K562 (cell line): Measurements from ENCODE around the gene TAAR9. TPM values are rescaled to one million over a fixed set of nuclear protein-coding genes. Genes with fewer than 3 reads are reported as not detected.

ENCODE experiments used
- ATAC-seq: fragments of 200-7000 bp; cut with Tn5 transposase; 3 replicates; pipeline ENCODE4 v1.9.1; 2020; ENCODE audit warnings: moderate library complexity
- BruUV-seq: library from RNA; stranded (reverse); fragments of 400-500 nt; replicated peaks from 2 replicates; lab custom pipeline; 2021; lab: Mats Ljungman, UMichigan
- CTCF ChIA-PET: fragments of 300-600 bp; formaldehyde crosslinking; extraction: SDS; loops from one replicate; lab custom pipeline; 2021; ENCODE audit warnings: low intra/inter-chr PET ratio; lab: Yijun Ruan, JAX
- POLR2A ChIA-PET: fragments of 300-600, 350-650 bp; sonication (Branson Sonifier 250); formaldehyde crosslinking; extraction: SDS; loops from one replicate; lab custom pipeline; 2021; ENCODE audit warnings: antibody characterized with exemption, inconsistent platforms; lab: Yijun Ruan, JAX
- DNase-seq, 4 experiments: peaks; one replicate each; pipeline versions ENCODE4 v3.0.0 to v3.0.0-alpha.2; 2011 to 2018; ENCODE audit warnings: low spot score in 3 of 4, mixed read lengths in 3 of 4; ENCODE audit errors: extremely low read depth in 1 of 4
- FAIRE-seq: peaks from 2 replicates; lab custom pipeline; 2011; peaks lifted over from hg19 to GRCh38; lab: Jason Lieb, UNC
- H2AFZ ChIP-seq: 2 replicates; pipeline ENCODE4 v1.6.0; 2011; ENCODE audit warnings: low read depth, low read length, control low read depth, inconsistent platforms
- H3K27ac ChIP-seq: fragments of 200-600 bp; 3 replicates; pipeline ENCODE4 v1.8.0; 2011; ENCODE audit warnings: low read depth, mild to moderate bottlenecking, control low read depth, inconsistent platforms, low read length, moderate library complexity, mixed read lengths; ENCODE audit errors: extremely low read depth
- H3K27me3 ChIP-seq, 2 experiments: fragments of 300-600 bp in 1 of 2; 2 replicates in 1 of 2; 3 replicates in 1 of 2; pipeline versions ENCODE4 v1.6.0 to v1.8.0; 2011; ENCODE audit warnings: inconsistent platforms in 2 of 2, low read length in 2 of 2, mild to moderate bottlenecking in 1 of 2, mixed read lengths in 1 of 2, moderate library complexity in 1 of 2; ENCODE audit not compliant: control insufficient read depth in 2 of 2, insufficient read depth in 2 of 2
- H3K36me3 ChIP-seq: fragments of 300-600 bp; 3 replicates; pipeline ENCODE4 v1.8.0; 2011; ENCODE audit warnings: mild to moderate bottlenecking, low read length, inconsistent platforms; ENCODE audit not compliant: control insufficient read depth, insufficient read depth
- H3K4me1 ChIP-seq, 2 experiments: fragments of 200-600 bp in 1 of 2; replicated peaks in 1 of 2; 2 replicates in 1 of 2; 3 replicates in 1 of 2; pipeline versions ENCODE4 v1.5.1 to v1.8.0; 2011; ENCODE audit warnings: inconsistent platforms in 2 of 2, low read length in 2 of 2, mild to moderate bottlenecking in 1 of 2, mixed read lengths in 1 of 2, moderate library complexity in 1 of 2; ENCODE audit not compliant: control insufficient read depth in 2 of 2, insufficient read depth in 2 of 2
- H3K4me2 ChIP-seq: 2 replicates; pipeline ENCODE4 v1.6.1; 2011; ENCODE audit warnings: low read length, control low read depth, inconsistent platforms, mixed read lengths; ENCODE audit not compliant: insufficient read depth
- H3K4me3 ChIP-seq: fragments of 200-600 bp; sonication (generic), shearing (Covaris generic); 2 replicates; pipeline ENCODE4 v1.5.1; 2016; ENCODE audit warnings: control low read depth, inconsistent platforms
- H3K79me2 ChIP-seq: fragments of 200-600 bp; 3 replicates; pipeline ENCODE4 v1.8.0; 2011; ENCODE audit warnings: low read length, inconsistent platforms; ENCODE audit not compliant: control insufficient read depth, insufficient read depth
- H3K9ac ChIP-seq, 2 experiments: 2 replicates each; pipeline versions ENCODE4 v1.6.0 to v1.6.1; 2011; ENCODE audit warnings: low read depth in 2 of 2, low read length in 2 of 2, control low read depth in 1 of 2, inconsistent platforms in 1 of 2, mild to moderate bottlenecking in 1 of 2, mixed read lengths in 1 of 2; ENCODE audit not compliant: insufficient read depth in 1 of 2
- H3K9me1 ChIP-seq: one replicate; pipeline ENCODE4 v1.6.0; 2011; ENCODE audit warnings: inconsistent platforms, mild to moderate bottlenecking, low read length, moderate library complexity; ENCODE audit not compliant: control insufficient read depth, insufficient read depth
- H3K9me3 ChIP-seq: replicated peaks from 2 replicates; pipeline ENCODE4 v1.5.1; 2011; ENCODE audit warnings: low read depth, low read length, inconsistent platforms; ENCODE audit not compliant: control insufficient read depth, insufficient read depth
- H4K20me1 ChIP-seq: replicated peaks from 2 replicates; pipeline ENCODE4 v1.6.1; 2011; ENCODE audit warnings: low read length, inconsistent platforms, mixed read lengths; ENCODE audit not compliant: control insufficient read depth, insufficient read depth
- CEBPZ ChIP-seq: fragments of 150-350 bp; IDR thresholded peaks from 2 replicates; pipeline ENCODE4 v1.6.1; 2014; ENCODE audit warnings: low read depth, mild to moderate bottlenecking, low read length, borderline replicate concordance
- CHCHD3 ChIP-seq: fragments of 250-450 bp; sonication (Bioruptor Pico); IDR thresholded peaks from 2 replicates; pipeline ENCODE4 v2.1.2; 2022; ENCODE audit warnings: mild to moderate bottlenecking
- ZNF217 ChIP-seq: sonication (generic); formaldehyde crosslinking; IDR thresholded peaks from 2 replicates; pipeline ENCODE4 v1.8.0; 2022; ENCODE audit warnings: mild to moderate bottlenecking, missing genetic modification reagents
- WGBS: fragments of 100-300 bp; shearing (Covaris generic); methylation state at CpG from one replicate; pipeline ENCODE4 v1.1.6; 2016; ENCODE audit warnings: low coverage, mixed read lengths; ENCODE audit not compliant: insufficient coverage; ENCODE audit errors: missing lambda C conversion rate; 5-methylcytosine and 5-hydroxymethylcytosine counted together
- in situ Hi-C: fragments of 300-500 bp; cut with MboI; formaldehyde crosslinking; loops from 4 replicates; pipeline ENCODE4 v1.15.0; 2018; ENCODE audit warnings: inconsistent platforms, mixed read lengths
- intact Hi-C: fragments of 100-400 bp; cut with micrococcal nuclease; formaldehyde crosslinking; loops from 2 replicates; pipeline ENCODE4 v1.14.2; 2022
- polyA plus RNA-seq, 8 experiments: library from polyadenylated mRNA; depleted of rRNA in 4 of 8; stranded (reverse) in 5 of 8; unstranded in 3 of 8; fragments of >200 nt; fragmentation: Nextera tagmentation in 2 of 8; fragmentation: Illumina TruSeq in 1 of 8; extraction: Ambion mirVana in 2 of 8; extraction: Trizol in 1 of 8; gene quantifications; 2 replicates each; pipeline versions ENCODE4 v1.2.1 to v1.2.3, GENCODE V29; 2011 to 2014; ENCODE audit warnings: inconsistent platforms in 1 of 8, missing spikeins in 1 of 8
- total RNA-seq, 7 experiments: library from RNA; depleted of rRNA in 6 of 7; stranded (reverse); fragments of >200 nt in 6 of 7; fragmentation: Illumina TruSeq in 2 of 7; extraction: Trizol in 2 of 7; gene quantifications; 2 replicates each; pipeline versions ENCODE4 v1.2.1 to v1.2.3, GENCODE V29; 2011 to 2021; ENCODE audit warnings: low replicate concordance in 1 of 7

Gene TAAR9
- total and polyA plus RNA-seq, 9 of the 15 experiments (the other 6 are each of a cell fraction or from before 2014, with no cell fraction given): not detected

- H3K9me3 ChIP-seq: no peaks in the 10 kb centered on the region
- no peak for TF ChIP-seq ZNF217 (CRISPR knock-in tag)
- TF ChIP-seq CHCHD3 (CRISPR knock-in tag): no peak
- TF ChIP-seq CEBPZ: no peak
- TF ChIP-seq, all 486 proteins: peak for 0
- FAIRE-seq (no peak), DNase-seq (no peak), ATAC-seq (no peak)
- Histone ChIP-seq H3K9ac (no peak overlapping the region), H3K36me3 (peaks cover 52% of the 10 kb centered on the region), H3K4me1 (no peaks in the 10 kb centered on the region), H3K9me1 (no peaks in the 10 kb centered on the region), H3K27me3 (no peaks in the 10 kb centered on the region), H2AFZ (no peak overlapping the region), H4K20me1 (no peaks in the 10 kb centered on the region), H3K4me3 (no peak overlapping the region), H3K27ac (no peak overlapping the region), H3K4me2 (no peak overlapping the region), H3K79me2 (peaks cover 6% of the 10 kb centered on the region; the same call in 2 of the 3 replicates)
- intact Hi-C loops (no loop called here), in situ Hi-C loops (no loop called here)
- 87% methylated on average over 3 of the region's 3 CpGs for WGBS
- BruUV-seq: no TSS peak
- POLR2A ChIA-PET: interaction anchor here (0.6 kb wide), 1 partner anchor 356 kb away, joined by 3 read pairs; no protein-coding TSS in a partner anchor
- CTCF ChIA-PET: no interaction called here
Observed at GRCh38 chr6:132498638-132499037, 39.4 kb upstream of the TAAR9 start.
